ENCODE measurements around the gene LAMTOR1. TPM values are rescaled to one million over a fixed set of nuclear protein-coding genes. Genes with fewer than 3 reads are reported as not detected.

LAMTOR1 gene
- total RNA-seq, 2 donors from 2014 or later = 53.4 to 69.1 TPM

GRCh38 chr11:72129381-72129780 lies 26.3 kb upstream of the LAMTOR1 start:
- Mint-ChIP-seq H3K4me3 (no peak overlapping the region), H3K36me3 (ENCODE audit: low read depth) (no peaks in the 10 kb centered on the region), H3K27ac (no peak overlapping the region)

GRCh38 chr11:72127923-72128322 lies 24.8 kb upstream of the LAMTOR1 start:
- Mint-ChIP-seq H3K4me1 (peaks cover 5% of the 10 kb centered on the region), H3K4me3 (no peak overlapping the region), H3K27ac (no peak overlapping the region), H3K9me3 (peaks cover 5% of the 10 kb centered on the region), H3K36me3 (ENCODE audit: low read depth) (no peaks in the 10 kb centered on the region), H3K27me3 (peaks cover 14% of the 10 kb centered on the region)
- ATAC-seq (replicated peaks) = no peak

More at GRCh38 chr11:72129381-72129780, 26.3 kb upstream of the LAMTOR1 start:
- Mint-ChIP-seq H3K27me3 (peaks cover 13% of the 10 kb centered on the region), H3K9me3 (peaks cover 5% of the 10 kb centered on the region), H3K4me1 (peaks cover 5% of the 10 kb centered on the region)
- ATAC-seq (replicated peaks) = no peak

DNA sequence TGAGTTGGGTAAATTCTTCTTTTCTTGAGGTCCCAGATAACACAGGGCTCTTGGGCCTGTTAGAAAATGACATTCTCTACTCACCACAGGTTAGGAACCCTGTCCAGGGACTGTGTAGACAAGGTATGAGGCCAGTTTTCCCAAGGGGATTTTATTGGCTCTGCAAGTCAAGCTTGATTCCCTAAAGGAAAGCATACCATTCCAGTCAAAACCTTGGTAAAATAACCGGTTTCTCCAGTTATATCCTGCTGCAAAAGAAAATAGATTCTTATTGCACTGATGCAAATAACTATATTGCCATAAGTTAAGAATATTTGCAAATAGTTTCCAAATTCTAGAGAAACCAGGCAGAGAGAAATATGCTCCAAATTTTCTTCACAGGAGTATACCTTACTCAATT lies 22.9 kb upstream of the LAMTOR1 start:
- H3K36me3 Mint-ChIP-seq (ENCODE audit: low read depth) = no peaks in the 10 kb centered on the region
- ATAC-seq (replicated peaks) = no peak
- H3K4me1 Mint-ChIP-seq = peaks cover 5% of the 10 kb centered on the region
- peaks cover 5% of the 10 kb centered on the region for H3K9me3 Mint-ChIP-seq
- H3K4me3 Mint-ChIP-seq = no peak overlapping the region
- H3K27ac Mint-ChIP-seq = no peak overlapping the region
- peaks cover 9% of the 10 kb centered on the region for H3K27me3 Mint-ChIP-seq

GRCh38 chr11:72124046-72124445 lies 20.9 kb upstream of the LAMTOR1 start:
- peaks cover 2% of the 10 kb centered on the region for H3K9me3 Mint-ChIP-seq
- no peak overlapping the region for H3K27ac Mint-ChIP-seq
- H3K27me3 Mint-ChIP-seq = peaks cover 9% of the 10 kb centered on the region
- ATAC-seq (replicated peaks) = no peak
- no peak overlapping the region for H3K4me3 Mint-ChIP-seq
- no peaks in the 10 kb centered on the region for H3K36me3 Mint-ChIP-seq (ENCODE audit: low read depth)
- H3K4me1 Mint-ChIP-seq = peaks cover 5% of the 10 kb centered on the region

GRCh38 chr11:72123117-72123653 lies 20.1 kb upstream of the LAMTOR1 start:
- H3K4me1 Mint-ChIP-seq = peaks cover 5% of the 10 kb centered on the region
- H3K27ac Mint-ChIP-seq = no peak overlapping the region
- no peak overlapping the region for H3K4me3 Mint-ChIP-seq
- no peaks in the 10 kb centered on the region for H3K36me3 Mint-ChIP-seq (ENCODE audit: low read depth)
- ATAC-seq (replicated peaks) = no peak
- H3K9me3 Mint-ChIP-seq = no peaks in the 10 kb centered on the region
- H3K27me3 Mint-ChIP-seq = peaks cover 12% of the 10 kb centered on the region

- no peak overlapping the region for H3K4me3 Mint-ChIP-seq
- no peaks in the 10 kb centered on the region for H3K36me3 Mint-ChIP-seq (ENCODE audit: low read depth)
- H3K27me3 Mint-ChIP-seq = peaks cover 12% of the 10 kb centered on the region
- H3K9me3 Mint-ChIP-seq = no peaks in the 10 kb centered on the region
- no peak for ATAC-seq (replicated peaks)
- H3K27ac Mint-ChIP-seq = no peak overlapping the region
- peaks cover 5% of the 10 kb centered on the region for H3K4me1 Mint-ChIP-seq
These were observed 19.5 kb upstream of the LAMTOR1 start for GRCh38 chr11:72122607-72123006.

DNA sequence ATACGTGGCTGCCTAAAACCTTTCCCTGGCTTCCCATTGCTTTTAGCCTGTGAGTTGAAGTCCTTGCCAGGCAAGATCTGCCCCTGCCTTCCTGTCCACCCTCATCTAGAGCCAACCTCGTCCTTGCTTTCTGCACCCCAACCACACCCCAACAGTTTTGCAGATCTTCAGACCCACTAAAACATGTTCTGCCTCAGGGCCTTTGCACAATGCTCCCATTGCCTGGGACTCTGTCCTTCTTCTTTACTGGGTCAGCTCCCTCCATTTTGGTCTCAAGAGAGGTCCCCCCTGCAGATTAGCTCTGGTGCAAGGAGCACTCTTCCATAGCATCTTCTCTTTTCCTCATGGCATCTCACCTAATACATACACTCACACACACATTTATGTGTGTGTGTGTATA lies 17.8 kb upstream of the LAMTOR1 start:
- Mint-ChIP-seq H3K27me3 (peaks cover 18% of the 10 kb centered on the region), H3K4me3 (no peak overlapping the region), H3K36me3 (ENCODE audit: low read depth) (no peaks in the 10 kb centered on the region), H3K9me3 (no peaks in the 10 kb centered on the region), H3K27ac (no peak overlapping the region), H3K4me1 (peaks cover 5% of the 10 kb centered on the region)
- ATAC-seq (replicated peaks) = no peak

DNA sequence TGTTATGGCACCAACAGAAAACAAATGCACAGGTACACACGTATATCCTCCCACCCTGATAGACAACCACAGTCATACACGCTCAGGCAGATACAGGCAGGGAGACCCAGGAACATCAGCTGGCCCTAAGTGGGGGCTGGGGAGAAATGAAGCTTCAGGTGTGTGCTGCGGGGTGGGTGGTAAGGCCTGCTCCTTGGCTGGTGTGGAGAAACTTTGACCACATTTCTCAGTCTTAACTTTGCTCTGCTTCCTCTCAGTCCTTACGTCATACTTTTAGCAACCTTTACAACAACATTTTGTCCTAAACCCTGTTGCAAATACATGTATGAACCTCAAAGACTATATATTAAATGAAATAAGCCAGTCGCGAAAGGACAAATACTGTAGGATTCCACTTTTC lies 16.1 kb upstream of the LAMTOR1 start:
- H3K4me3 Mint-ChIP-seq = no peak overlapping the region
- no peak overlapping the region for H3K27ac Mint-ChIP-seq
- peaks cover 2% of the 10 kb centered on the region for H3K9me3 Mint-ChIP-seq
- H3K4me1 Mint-ChIP-seq = peaks cover 5% of the 10 kb centered on the region
- ATAC-seq (replicated peaks) = no peak
- H3K27me3 Mint-ChIP-seq = peaks cover 18% of the 10 kb centered on the region
- no peaks in the 10 kb centered on the region for H3K36me3 Mint-ChIP-seq (ENCODE audit: low read depth)

DNA sequence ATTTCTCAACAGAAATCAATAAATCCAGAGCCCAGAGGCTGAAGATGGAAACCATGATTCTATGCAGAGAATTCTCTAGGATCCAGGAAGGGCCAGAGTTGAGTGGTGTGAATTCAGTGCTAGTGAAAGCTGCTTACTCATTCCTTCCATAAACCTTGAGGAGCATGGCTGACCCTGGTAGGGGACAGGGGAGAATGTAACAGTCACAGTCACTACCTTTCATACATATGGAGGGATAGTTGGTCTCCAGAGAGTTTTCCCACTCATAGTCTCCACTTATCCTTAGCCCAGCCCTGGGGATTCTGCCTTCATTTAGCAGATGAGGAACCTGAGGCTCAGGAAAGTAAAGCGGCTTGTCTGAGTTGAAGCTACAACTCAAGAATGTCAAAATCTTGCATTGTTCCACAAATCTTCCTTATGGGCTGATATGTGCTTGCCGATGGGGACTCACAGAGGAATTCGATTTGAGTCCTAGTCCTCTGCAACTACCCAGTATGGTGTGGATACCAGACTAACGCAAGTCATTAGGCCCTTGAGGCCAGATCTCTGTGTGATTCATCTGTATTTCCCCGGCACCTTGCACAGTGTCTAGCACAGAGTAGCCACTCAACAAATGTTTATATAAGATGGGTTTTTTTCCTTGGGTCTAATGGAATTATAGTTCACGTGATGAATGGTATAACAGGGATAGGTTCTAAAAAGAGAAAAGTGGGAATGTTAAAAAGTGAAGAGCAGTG lies 13.1 kb upstream of the LAMTOR1 start:
- no peak overlapping the region for H3K4me3 Mint-ChIP-seq
- peaks cover 21% of the 10 kb centered on the region for H3K4me1 Mint-ChIP-seq
- H3K27me3 Mint-ChIP-seq = peaks cover 15% of the 10 kb centered on the region
- H3K9me3 Mint-ChIP-seq = peaks cover 10% of the 10 kb centered on the region
- no peak for ATAC-seq (replicated peaks)
- no peak overlapping the region for H3K27ac Mint-ChIP-seq
- H3K36me3 Mint-ChIP-seq (ENCODE audit: low read depth) = peaks cover 12% of the 10 kb centered on the region

- Mint-ChIP-seq H3K36me3 (ENCODE audit: low read depth) (peaks cover 26% of the 10 kb centered on the region), H3K9me3 (peaks cover 10% of the 10 kb centered on the region), H3K4me1 (peaks cover 24% of the 10 kb centered on the region), H3K27ac (peak overlapping the region; percentile 96), H3K27me3 (peaks cover 10% of the 10 kb centered on the region), H3K4me3 (no peak overlapping the region)
- no peak for ATAC-seq (replicated peaks)
These were observed 11.5 kb upstream of the LAMTOR1 start for GRCh38 chr11:72114570-72114969.

GRCh38 chr11:72112978-72113808 lies 10.1 kb upstream of the LAMTOR1 start:
- peaks cover 24% of the 10 kb centered on the region for H3K4me1 Mint-ChIP-seq
- H3K27ac Mint-ChIP-seq = peak overlapping the region; percentile 96
- peaks cover 26% of the 10 kb centered on the region for H3K36me3 Mint-ChIP-seq (ENCODE audit: low read depth)
- peaks cover 10% of the 10 kb centered on the region for H3K9me3 Mint-ChIP-seq
- H3K4me3 Mint-ChIP-seq = peak overlapping the region; percentile 87
- H3K27me3 Mint-ChIP-seq = peaks cover 6% of the 10 kb centered on the region
- peak; percentile 2 for ATAC-seq (replicated peaks)

GRCh38 chr11:72112143-72112977 lies 9.3 kb upstream of the LAMTOR1 start, which contains the start of gene ANAPC15:
ANAPC15 (minus strand) TSS chr11:72112695; CDS start chr11:72111276, 1,419 bp downstream.
- Mint-ChIP-seq H3K4me3 (peak within 1 kb of the TSS; percentile 87), H3K27ac (peak within 1 kb of the TSS; percentile 96), H3K27me3 (peaks cover 5% of the 10 kb centered on the region), H3K4me1 (peaks cover 24% of the 10 kb centered on the region), H3K36me3 (ENCODE audit: low read depth) (peaks cover 29% of the 10 kb centered on the region), H3K9me3 (peaks cover 10% of the 10 kb centered on the region)
- ATAC-seq (replicated peaks) = peak; percentile 92

DNA sequence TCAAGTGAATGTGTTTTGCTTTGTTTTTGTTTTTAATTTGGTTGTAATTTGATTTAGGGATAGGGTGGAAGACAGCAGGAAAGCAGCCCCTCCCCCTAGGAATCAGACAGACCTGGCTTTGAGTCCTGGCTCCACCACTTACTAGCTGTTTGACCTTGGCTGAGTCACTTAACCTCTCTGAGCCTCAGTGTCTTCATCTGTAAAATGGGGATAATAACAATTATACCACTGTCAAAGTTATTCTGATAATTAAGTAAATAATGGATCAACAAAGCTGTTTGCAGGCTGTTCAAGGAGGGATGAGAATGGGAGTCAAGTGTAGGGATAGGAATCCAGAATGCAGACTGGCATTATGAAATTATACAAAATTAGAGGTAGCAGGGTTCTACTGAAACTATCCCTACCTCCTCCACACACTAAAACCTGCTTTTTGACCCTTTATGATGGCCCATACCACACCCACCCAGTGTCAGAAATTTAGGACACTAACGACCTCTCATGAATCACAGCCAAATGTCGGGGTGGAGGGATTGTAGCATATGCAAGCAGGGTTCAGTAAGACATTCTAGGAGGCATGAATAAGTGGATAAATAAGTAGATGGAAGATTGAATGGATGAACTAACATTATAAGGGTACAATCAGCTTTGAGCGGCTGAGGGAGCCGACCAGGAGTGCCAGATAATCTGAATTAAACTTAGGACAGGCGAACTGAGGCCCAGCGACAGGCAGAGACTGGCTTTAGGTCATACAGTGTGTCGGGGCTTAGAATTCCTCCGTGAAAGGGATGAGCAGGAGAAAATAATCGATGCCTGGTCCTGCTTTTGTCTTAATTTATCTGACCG lies 8.4 kb upstream of the LAMTOR1 start:
- Mint-ChIP-seq H3K27me3 (peaks cover 2% of the 10 kb centered on the region), H3K4me3 (peak overlapping the region; percentile 87), H3K9me3 (peaks cover 10% of the 10 kb centered on the region), H3K27ac (peak overlapping the region; percentile 96), H3K36me3 (ENCODE audit: low read depth) (peaks cover 32% of the 10 kb centered on the region), H3K4me1 (peaks cover 24% of the 10 kb centered on the region)
- ATAC-seq (replicated peaks) = peak; percentile 0
